ENCODE results near the gene NPR3. TPM values are rescaled to one million over a fixed set of nuclear protein-coding genes. Genes with fewer than 3 reads are reported as not detected.

NPR3 gene
- total and polyA plus RNA-seq, 2 of the 8 experiments (the other 6 are each of a cell fraction or from before 2014, with no cell fraction given), result not detected

DNA sequence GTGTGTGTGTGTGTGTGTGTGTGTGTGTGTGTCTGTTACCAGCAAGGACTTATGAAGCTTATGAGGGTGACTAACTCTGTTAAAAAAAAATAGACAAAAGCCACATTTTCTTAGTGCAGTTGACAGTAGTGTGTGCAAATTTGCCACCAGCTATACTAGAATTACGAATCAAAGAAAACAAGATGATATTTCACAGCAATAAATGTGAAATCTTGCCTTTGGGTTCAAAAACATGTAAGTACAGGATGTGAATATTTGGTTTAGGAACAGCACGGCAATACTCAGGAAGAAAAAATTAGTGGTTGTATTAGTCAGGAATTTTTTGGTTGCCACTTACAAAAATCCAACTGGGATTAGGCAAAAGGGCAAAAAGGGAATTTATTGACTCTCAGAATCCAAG is 117.4 kb downstream of the NPR3 start (continued):
- TF ChIP-seq JUND (IDR thresholded peaks at IDR 0.05; ENCODE audit: low read length), result no peak

Data from H1 (cell line).